Smooth muscle cell (in vitro differentiated cells): Measurements from ENCODE around the gene PEX11G. TPM values are rescaled to one million over a fixed set of nuclear protein-coding genes. Genes with fewer than 3 reads are reported as not detected.

ENCODE experiments used
- DNase-seq: peaks from one replicate; lab custom pipeline; 2025; ENCODE audit not compliant: unreplicated experiment; lab: John Stamatoyannopoulos, UW
- H2AFZ ChIP-seq: fragments of 200-600 bp; sonication (generic); 2 replicates; pipeline ENCODE4 v1.6.0; 2016; ENCODE audit warnings: antibody characterized with exemption, low read depth, mild to moderate bottlenecking
- H3F3A ChIP-seq: fragments of 200-600 bp; sonication (generic); 2 replicates; pipeline ENCODE4 v1.6.0; 2017; ENCODE audit warnings: antibody characterized with exemption, low read depth
- H3K27ac ChIP-seq: fragments of 200-600 bp; sonication (generic); 2 replicates; pipeline ENCODE4 v1.5.1; 2016; ENCODE audit warnings: low read depth, mild to moderate bottlenecking
- H3K27me3 ChIP-seq: fragments of 200-600 bp; sonication (generic); 2 replicates; pipeline ENCODE4 v1.6.1; 2016; ENCODE audit warnings: low read depth, mild to moderate bottlenecking
- H3K36me3 ChIP-seq: fragments of 200-600 bp; sonication (generic); 2 replicates; pipeline ENCODE4 v1.5.1; 2016; ENCODE audit warnings: low read depth
- H3K4me1 ChIP-seq: fragments of 200-600 bp; sonication (generic); 2 replicates; pipeline ENCODE4 v1.5.1; 2016; ENCODE audit warnings: low read depth
- H3K4me2 ChIP-seq: fragments of 200-600 bp; sonication (generic); 2 replicates; pipeline ENCODE4 v1.6.0; 2016; ENCODE audit warnings: mild to moderate bottlenecking
- H3K4me3 ChIP-seq: fragments of 200-600 bp; sonication (generic); 2 replicates; pipeline ENCODE4 v1.5.1; 2016; ENCODE audit warnings: mild to moderate bottlenecking
- H3K79me2 ChIP-seq: fragments of 200-600 bp; sonication (generic); 2 replicates; pipeline ENCODE4 v1.6.0; 2016; ENCODE audit warnings: low read depth, mild to moderate bottlenecking
- H3K9ac ChIP-seq: fragments of 200-600 bp; sonication (generic); 2 replicates; pipeline ENCODE4 v1.6.0; 2016; ENCODE audit warnings: low read depth
- H3K9me3 ChIP-seq: fragments of 200-600 bp; sonication (generic); replicated peaks from 2 replicates; pipeline ENCODE4 v1.5.1; 2016; ENCODE audit warnings: low read depth
- H4K20me1 ChIP-seq: fragments of 200-600 bp; sonication (generic); 2 replicates; pipeline ENCODE4 v1.6.0; 2016; ENCODE audit warnings: low read depth
- WGBS: methylation state at CpG from one replicate; pipeline ENCODE4 v1.1.7; 2016; ENCODE audit warnings: low lambda C conversion rate; 5-methylcytosine and 5-hydroxymethylcytosine counted together
- polyA plus RNA-seq: library from polyadenylated mRNA; unstranded; fragments of >200 nt; fragmentation: Nextera tagmentation; extraction: Ambion mirVana; gene quantifications from 2 replicates; pipeline ENCODE4 v1.2.1, GENCODE V29; 2016
- total RNA-seq: library from RNA; depleted of rRNA; stranded (reverse); fragments of >200 nt; gene quantifications from 2 replicates; pipeline ENCODE4 v1.2.3, GENCODE V29; 2014
- TF ChIP-seq, protein P1 (sequence below): fragments of 200-600 bp; sonication (generic); IDR thresholded peaks from 2 replicates; pipeline ENCODE4 v1.5.1; 2017; ENCODE audit warnings: borderline replicate concordance, mild to moderate bottlenecking, antibody characterized with exemption; ENCODE audit not compliant: insufficient read depth, poor library complexity, severe bottlenecking

The PEX11G gene
- total and polyA plus RNA-seq, 2 experiments from 2014 or later: 4.3 TPM; not detected in 1

DNA sequence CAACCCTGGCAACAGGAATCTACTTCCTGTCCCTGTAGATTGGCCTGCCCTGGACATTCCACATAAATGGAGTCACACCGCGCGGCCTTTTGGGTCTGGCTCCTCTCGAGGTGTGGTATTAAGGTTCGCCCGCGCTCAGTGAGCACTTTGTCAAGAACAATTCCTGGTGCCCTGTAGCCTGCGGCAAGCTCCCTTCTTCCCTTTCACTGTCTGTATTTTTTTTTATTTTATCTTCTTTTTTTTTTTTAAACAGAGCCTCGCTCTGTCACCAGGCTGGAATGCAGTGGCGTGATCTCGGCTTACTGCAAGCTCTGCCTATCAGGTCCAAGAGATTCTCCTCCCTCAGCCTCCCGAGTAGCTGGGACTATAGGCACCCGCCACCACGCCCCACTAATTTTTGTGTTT is 28.3 kb downstream of the PEX11G start:
- DNase-seq: peak; percentile 2
- Histone ChIP-seq H3K4me3 (no peak overlapping the region), H3K36me3 (peaks cover 9% of the 10 kb centered on the region), H3K4me2 (peak overlapping the region; percentile 22), H2AFZ (no peak overlapping the region), H3K27ac (peak overlapping the region; percentile 80), H3K27me3 (no peaks in the 10 kb centered on the region), H3K4me1 (no peaks in the 10 kb centered on the region), H3F3A (no peaks in the 10 kb centered on the region), H3K9me3 (no peaks in the 10 kb centered on the region), H3K79me2 (peaks cover 13% of the 10 kb centered on the region), H3K9ac (peak overlapping the region; percentile 22), H4K20me1 (no peaks in the 10 kb centered on the region)
- TF ChIP-seq, protein P1, sequence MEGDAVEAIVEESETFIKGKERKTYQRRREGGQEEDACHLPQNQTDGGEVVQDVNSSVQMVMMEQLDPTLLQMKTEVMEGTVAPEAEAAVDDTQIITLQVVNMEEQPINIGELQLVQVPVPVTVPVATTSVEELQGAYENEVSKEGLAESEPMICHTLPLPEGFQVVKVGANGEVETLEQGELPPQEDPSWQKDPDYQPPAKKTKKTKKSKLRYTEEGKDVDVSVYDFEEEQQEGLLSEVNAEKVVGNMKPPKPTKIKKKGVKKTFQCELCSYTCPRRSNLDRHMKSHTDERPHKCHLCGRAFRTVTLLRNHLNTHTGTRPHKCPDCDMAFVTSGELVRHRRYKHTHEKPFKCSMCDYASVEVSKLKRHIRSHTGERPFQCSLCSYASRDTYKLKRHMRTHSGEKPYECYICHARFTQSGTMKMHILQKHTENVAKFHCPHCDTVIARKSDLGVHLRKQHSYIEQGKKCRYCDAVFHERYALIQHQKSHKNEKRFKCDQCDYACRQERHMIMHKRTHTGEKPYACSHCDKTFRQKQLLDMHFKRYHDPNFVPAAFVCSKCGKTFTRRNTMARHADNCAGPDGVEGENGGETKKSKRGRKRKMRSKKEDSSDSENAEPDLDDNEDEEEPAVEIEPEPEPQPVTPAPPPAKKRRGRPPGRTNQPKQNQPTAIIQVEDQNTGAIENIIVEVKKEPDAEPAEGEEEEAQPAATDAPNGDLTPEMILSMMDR: no peak
- WGBS: 49% methylated on average over 14 of the region's 14 CpGs

- no peaks in the 10 kb centered on the region for H3K27me3 ChIP-seq
- H3F3A ChIP-seq: no peaks in the 10 kb centered on the region
- no peaks in the 10 kb centered on the region for H3K4me1 ChIP-seq
- H3K27ac ChIP-seq: peak overlapping the region; percentile 80
- no peak overlapping the region for H2AFZ ChIP-seq
- no peaks in the 10 kb centered on the region for H4K20me1 ChIP-seq
- H3K9ac ChIP-seq: peak overlapping the region; percentile 22
- TF ChIP-seq, protein P1: no peak
- H3K4me3 ChIP-seq: no peak overlapping the region
- peaks cover 14% of the 10 kb centered on the region for H3K36me3 ChIP-seq
- H3K4me2 ChIP-seq: peak overlapping the region; percentile 22
- WGBS: 94% methylated on average over 20 of the region's 20 CpGs
- H3K9me3 ChIP-seq: no peaks in the 10 kb centered on the region
- no peak for DNase-seq
- peaks cover 13% of the 10 kb centered on the region for H3K79me2 ChIP-seq
Measured at GRCh38 chr19:7459773-7460172, 29.1 kb downstream of the PEX11G start.

DNA sequence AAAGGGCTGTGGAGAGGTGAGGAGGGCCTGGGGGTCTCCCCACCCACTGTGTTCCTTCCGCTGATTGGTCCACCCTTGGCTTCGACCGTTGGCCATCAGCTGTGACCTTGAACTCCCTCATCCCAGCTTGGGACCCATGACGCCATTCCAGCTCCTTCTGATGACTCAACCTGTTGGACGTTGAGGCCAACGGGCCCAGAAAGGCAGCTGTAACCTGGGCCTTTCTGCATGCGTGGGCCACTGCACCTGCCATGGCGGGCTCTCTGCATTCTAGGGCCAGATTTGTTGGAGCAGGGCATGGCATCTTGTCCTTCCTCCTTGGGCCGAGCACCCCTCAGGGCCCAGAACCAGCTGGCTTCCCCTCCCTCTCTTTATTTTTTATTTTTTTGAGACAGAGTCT is 30.2 kb downstream of the PEX11G start:
- TF ChIP-seq, protein P1: no peak
- H3K79me2 ChIP-seq: peaks cover 20% of the 10 kb centered on the region
- 92% methylated on average over 9 of the region's 9 CpGs for WGBS

DNA sequence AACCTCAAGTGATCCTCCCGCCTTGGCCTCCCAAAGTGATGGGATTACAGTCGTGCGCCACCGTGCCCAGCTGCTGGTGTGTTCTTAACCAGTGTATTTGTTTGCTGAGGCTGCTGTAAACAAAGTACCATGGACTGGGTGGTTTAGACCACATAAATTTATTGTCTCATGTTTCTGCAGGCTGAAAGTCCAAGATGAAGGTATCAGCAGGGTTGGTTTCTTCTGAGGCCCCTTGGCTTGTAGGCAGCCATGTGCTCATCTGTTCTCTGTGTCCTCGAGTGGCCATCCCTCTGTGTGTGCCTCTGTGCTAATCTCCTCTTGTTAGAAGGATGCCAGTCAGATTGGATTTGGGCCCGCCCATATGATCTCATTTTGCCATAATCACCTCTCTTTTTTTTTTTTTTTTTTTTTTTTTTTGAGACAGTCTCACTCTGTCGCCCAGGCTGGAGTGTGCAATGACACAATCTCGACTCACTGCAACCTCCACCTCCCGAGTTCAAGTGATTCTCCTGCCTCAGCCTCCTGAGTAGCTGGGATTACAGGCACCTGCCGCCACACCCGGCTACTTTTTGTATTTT is 31.8 kb downstream of the PEX11G start:
- Histone ChIP-seq H3K9me3 (no peaks in the 10 kb centered on the region), H3K4me3 (no peak overlapping the region), H3K27me3 (no peaks in the 10 kb centered on the region), H3K27ac (no peak overlapping the region), H3F3A (no peaks in the 10 kb centered on the region), H3K79me2 (peaks cover 25% of the 10 kb centered on the region), H3K36me3 (peaks cover 26% of the 10 kb centered on the region), H3K9ac (no peak overlapping the region), H3K4me1 (no peaks in the 10 kb centered on the region), H3K4me2 (no peak overlapping the region), H4K20me1 (no peaks in the 10 kb centered on the region), H2AFZ (no peak overlapping the region)
- DNase-seq: no peak
- 91% methylated on average over 11 of the region's 11 CpGs for WGBS
- TF ChIP-seq, protein P1: no peak

More for the DNA sequence above, 30.2 kb downstream of the PEX11G start:
- Histone ChIP-seq H3K27me3 (no peaks in the 10 kb centered on the region), H3K4me1 (no peaks in the 10 kb centered on the region), H3K4me2 (no peak overlapping the region), H2AFZ (no peak overlapping the region), H3K27ac (no peak overlapping the region), H3F3A (no peaks in the 10 kb centered on the region), H3K9ac (no peak overlapping the region), H3K9me3 (no peaks in the 10 kb centered on the region), H3K36me3 (peaks cover 22% of the 10 kb centered on the region), H4K20me1 (no peaks in the 10 kb centered on the region), H3K4me3 (no peak overlapping the region)
- no peak for DNase-seq
